ENCODE results near the gene MAP1B. TPM values are rescaled to one million over a fixed set of nuclear protein-coding genes. Genes with fewer than 3 reads are reported as not detected.

The MAP1B gene
- total and polyA plus RNA-seq, 9 of the 15 experiments (the other 6 are each of a cell fraction or from before 2014, with no cell fraction given), result 5.2 to 66.1 (median 17.3) TPM

- no peak for DNase-seq (ENCODE audit: extremely low read depth in 1 of 4, low spot score in 3 of 4)
- 47% methylated on average over 1 of the region's 1 CpG for WGBS (ENCODE audit: insufficient coverage, low coverage, missing lambda C conversion rate)
Observed at GRCh38 chr5:72204946-72205345, 97.7 kb downstream of the MAP1B start.

More at GRCh38 chr5:72204946-72205345, 97.7 kb downstream of the MAP1B start:
- Histone ChIP-seq H3K27me3 (ENCODE audit: control insufficient read depth in 2 of 2, insufficient read depth in 2 of 2, low read length in 2 of 2) (no peaks in the 10 kb centered on the region), H3K27ac (ENCODE audit: extremely low read depth, low read depth, low read length) (no peak overlapping the region), H3K9ac (ENCODE audit: insufficient read depth in 1 of 2, low read depth in 2 of 2, low read length in 2 of 2) (no peak overlapping the region), H3K9me1 (ENCODE audit: control insufficient read depth, insufficient read depth, low read length) (peaks cover 3% of the 10 kb centered on the region), H3K9me3 (replicated peaks; ENCODE audit: control insufficient read depth, insufficient read depth, low read depth, low read length) (no peaks in the 10 kb centered on the region), H3K4me2 (ENCODE audit: insufficient read depth, low read length) (no peak overlapping the region), H4K20me1 (replicated peaks; ENCODE audit: control insufficient read depth, insufficient read depth, low read length) (no peaks in the 10 kb centered on the region), H3K36me3 (ENCODE audit: control insufficient read depth, insufficient read depth, low read length) (peaks cover 69% of the 10 kb centered on the region), H3K79me2 (ENCODE audit: control insufficient read depth, insufficient read depth, low read length) (no peaks in the 10 kb centered on the region), H2AFZ (ENCODE audit: low read depth, low read length) (no peak overlapping the region), H3K4me3 (no peak overlapping the region), H3K4me1 (replicated peaks in 1 of 2; ENCODE audit: control insufficient read depth in 2 of 2, insufficient read depth in 2 of 2, low read length in 2 of 2) (0 out of 5 replicates have a peak, but pooled peaks cover 0 to 2% of the 10 kb centered on the region in 2 experiments)
- in situ Hi-C loops (cut with MboI), result no loop called here
- TF ChIP-seq AFF1 (IDR thresholded peaks at IDR 0.05; ENCODE audit: low read depth in 1 of 2, partially characterized antibody in 2 of 2) (no peak), BRD9 (IDR thresholded peaks at IDR 0.05; ENCODE audit: low read depth, partially characterized antibody) (no peak)
- CTCF ChIA-PET (ENCODE audit: low intra/inter-chr PET ratio), result no interaction called here
- no peak for ATAC-seq
- no TSS peak for BruUV-seq (replicated peaks)
- POLR2A ChIA-PET, result interaction anchor here (0.7 kb wide), 1 partner anchor 12 kb away, joined by 3 read pairs; no protein-coding TSS in a partner anchor
- intact Hi-C loops (cut with micrococcal nuclease), result no loop called here
- FAIRE-seq, result no peak

Measured in K562 (cell line).